Adrenal gland (tissue), 12 donors: Measurements from ENCODE around the gene PLAAT5. TPM values are rescaled to one million over a fixed set of nuclear protein-coding genes. Genes with fewer than 3 reads are reported as not detected.

Experiments
- DNase-seq, 7 donors: peaks; one replicate each; pipeline ENCODE4 v3.0.0-alpha.2; 2019 to 2020
- H3K27ac ChIP-seq, 5 donors: fragments of 200-600 bp; sonication (generic) in 4 of 5; 1 replicate in 3 of 5; 2 replicates in 2 of 5; pipeline versions ENCODE4 v1.5.1 to v1.8.0; 2016 to 2020; ENCODE audit warnings: mild to moderate bottlenecking in 1 of 5
- H3K27me3 ChIP-seq: fragments of 200-600 bp; 2 replicates; pipeline ENCODE4 v1.8.0; 2021
- H3K36me3 ChIP-seq, 2 donors: fragments of 200-600 bp; replicated peaks in 1 of 2; 1 replicate in 1 of 2; 2 replicates in 1 of 2; pipeline versions ENCODE4 v1.5.1 to v1.8.0; 2018 to 2022
- H3K4me1 ChIP-seq, 2 donors: fragments of 200-600 bp; replicated peaks in 1 of 2; 1 replicate in 1 of 2; 2 replicates in 1 of 2; pipeline versions ENCODE4 v1.5.1 to v1.8.0; 2018 to 2021
- H3K4me3 ChIP-seq, 4 donors: fragments of 200-600 bp; sonication (generic) in 3 of 4; one replicate each; pipeline ENCODE4 v1.5.1; 2016 to 2018
- H3K9me3 ChIP-seq, 3 donors: fragments of 200-600 bp; sonication (generic) in 1 of 3; replicated peaks in 1 of 3; 1 replicate in 2 of 3; 2 replicates in 1 of 3; pipeline versions ENCODE4 v1.5.1 to v1.8.0; 2016 to 2021
- CTCF ChIP-seq, 6 experiments: fragments of 450-650 bp in 4 of 6; fragments of 200-600 bp in 2 of 6; sonication (generic) in 1 of 6; IDR thresholded peaks; 1 replicate in 5 of 6; 2 replicates in 1 of 6; pipeline versions ENCODE4 v1.5.1 to v1.8.0; 2016 to 2021; ENCODE audit warnings: antibody characterized with exemption in 6 of 6, mild to moderate bottlenecking in 2 of 6, moderate library complexity in 1 of 6
- POLR2A ChIP-seq, 2 donors: fragments of 450-650 bp; IDR thresholded peaks; one replicate each; pipeline ENCODE4 v1.6.1; 2017; ENCODE audit warnings: antibody characterized with exemption in 2 of 2, mild to moderate bottlenecking in 2 of 2, moderate library complexity in 1 of 2
- WGBS, 4 donors: extraction: QIAGEN DNeasy Blood & Tissue Kit in 2 of 4; methylation state at CpG; one replicate each; pipeline versions ENCODE4 v1.1.5 to v1.1.7; 2013 to 2017; 5-methylcytosine and 5-hydroxymethylcytosine counted together
- intact Hi-C, 2 donors: fragments of 100-400 bp; cut with DNase I; formaldehyde crosslinking; loops; one replicate each; pipeline versions ENCODE4 v1.14.1 to v1.15.0; 2022 to 2023
- polyA plus RNA-seq, 3 donors: library from polyadenylated mRNA; stranded (reverse); fragments of 200-250 nt in 2 of 3; fragments of 350-450 nt in 1 of 3; fragmentation: Illumina TruSeq in 1 of 3; extraction: RNeasy Lipid Tissue Mini Kit (QIAGEN cat#74804) in 1 of 3; gene quantifications; one replicate each; pipeline ENCODE4 v1.2.3, GENCODE V29; 2013 to 2014
- total RNA-seq, 9 donors: library from RNA; depleted of rRNA in 4 of 9; stranded (reverse); fragments of >200 nt in 4 of 9; fragments of 120-200 nt in 1 of 9; fragmentation: NEBNext Ultra II Directional in 1 of 9; extraction: Animal tissue kit (Norgen Biotek cat#: 25700) in 1 of 9; gene quantifications; one replicate each; pipeline versions ENCODE4 v1.1.0 to v1.2.4, GENCODE V29; 2013 to 2023
- donor health status: healthy with polysubstance abuse.
- donor health status: Bipolar disorder and iron deficiency.
- donor health status: DM: yes; HTN: yes; CAD: no.
- donor health status: DM: no; HTN: no; CAD: no.
- donor health status: DM: no; HTN: no; CAD: no.
- donor health status: DM: yes; HTN: yes; CAD: no.

The PLAAT5 gene
- total and polyA plus RNA-seq, 12 donors = 0.64 to 8.1 (median 1.3) TPM; not detected in 2

DNA sequence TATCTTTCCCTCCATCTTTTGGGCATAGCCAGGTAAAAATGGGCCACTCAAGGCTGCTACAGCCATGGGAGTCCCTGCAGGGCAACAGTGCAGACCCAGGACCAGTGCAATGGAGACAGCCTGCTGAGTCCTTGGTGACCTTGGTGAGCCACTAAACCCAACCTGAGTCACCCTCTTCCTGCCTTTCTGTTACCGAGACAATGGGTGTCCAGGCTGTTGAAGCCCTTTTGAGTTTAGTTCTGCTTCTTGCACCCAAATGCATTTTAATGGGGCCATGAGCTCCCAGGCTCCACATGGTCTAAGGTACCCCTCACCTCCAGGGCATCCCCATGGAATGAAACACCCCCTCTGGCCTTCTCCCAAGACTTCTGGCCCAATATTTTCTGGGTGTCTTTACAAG is 44.8 kb upstream of the PLAAT5 start:
- 50 to 100% (median 58%) methylated on average over 1 of the region's 1 CpG for WGBS, 4 donors
- no peak for DNase-seq
- H3K27ac ChIP-seq = peak overlapping the region in 1 of 5 donors; percentile 17
- peaks cover 0 to 30% of the 10 kb centered on the region in 2 donors for H3K4me1 ChIP-seq
- no peaks in the 10 kb centered on the region for H3K27me3 ChIP-seq
- H3K36me3 ChIP-seq = no peaks in the 10 kb centered on the region
- no peaks in the 10 kb centered on the region for H3K9me3 ChIP-seq
- intact Hi-C loops = no loop called here
- TF ChIP-seq POLR2A (IDR thresholded peaks at IDR 0.05) (no peak), CTCF (IDR thresholded peaks at IDR 0.05) (no peak)
- H3K4me3 ChIP-seq = no peak overlapping the region

DNA sequence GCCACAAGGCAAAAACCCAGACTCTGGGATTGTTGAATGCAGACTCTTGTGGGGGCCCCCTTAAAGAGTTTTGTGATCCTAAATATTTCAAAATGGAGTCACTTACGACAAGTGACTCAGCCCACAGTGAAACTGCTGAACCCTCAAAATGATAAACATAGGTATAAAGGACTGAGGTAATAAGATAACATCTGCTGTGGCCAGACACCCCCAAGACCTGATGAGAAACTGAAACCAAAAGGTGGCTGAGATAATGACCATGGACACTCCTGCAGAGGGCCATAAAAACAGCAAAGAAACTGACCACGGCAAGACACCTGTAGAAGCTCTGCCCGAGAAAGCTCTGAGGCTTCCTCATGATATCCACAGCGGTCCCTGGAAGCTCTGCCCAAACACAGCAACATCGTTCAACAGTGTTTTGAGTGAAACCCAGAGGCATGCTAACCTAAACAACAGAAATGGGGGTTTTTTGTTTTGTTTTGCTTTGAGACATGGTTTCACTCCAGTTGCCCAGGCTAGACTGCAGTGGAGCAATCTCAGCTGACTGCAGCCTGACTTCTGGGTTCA is 44.0 kb upstream of the PLAAT5 start:
- H3K4me3 ChIP-seq = no peak overlapping the region
- H3K9me3 ChIP-seq = no peaks in the 10 kb centered on the region
- intact Hi-C loops = no loop called here
- no peaks in the 10 kb centered on the region for H3K36me3 ChIP-seq
- peaks cover 0 to 30% of the 10 kb centered on the region in 2 donors for H3K4me1 ChIP-seq
- WGBS, 4 donors = 93 to 94% (median 94%) methylated on average over 5 of the region's 5 CpGs
- TF ChIP-seq POLR2A (IDR thresholded peaks at IDR 0.05) = no peak
- no peak for TF ChIP-seq CTCF (IDR thresholded peaks at IDR 0.05)
- no peak overlapping the region for H3K27ac ChIP-seq
- DNase-seq = no peak
- no peaks in the 10 kb centered on the region for H3K27me3 ChIP-seq

GRCh38 chr11:63534076-63534475 is 43.1 kb upstream of the PLAAT5 start:
- Histone ChIP-seq H3K27ac (no peak overlapping the region), H3K27me3 (no peaks in the 10 kb centered on the region), H3K4me3 (no peak overlapping the region), H3K36me3 (no peaks in the 10 kb centered on the region), H3K4me1 (peaks cover 0 to 30% of the 10 kb centered on the region in 2 donors), H3K9me3 (no peaks in the 10 kb centered on the region)
- intact Hi-C loops = no loop called here
- DNase-seq = no peak
- 71 to 81% (median 80%) methylated on average over 3 of the region's 3 CpGs for WGBS, 4 donors
- TF ChIP-seq CTCF (IDR thresholded peaks at IDR 0.05) (no peak), POLR2A (IDR thresholded peaks at IDR 0.05) (no peak)

DNA sequence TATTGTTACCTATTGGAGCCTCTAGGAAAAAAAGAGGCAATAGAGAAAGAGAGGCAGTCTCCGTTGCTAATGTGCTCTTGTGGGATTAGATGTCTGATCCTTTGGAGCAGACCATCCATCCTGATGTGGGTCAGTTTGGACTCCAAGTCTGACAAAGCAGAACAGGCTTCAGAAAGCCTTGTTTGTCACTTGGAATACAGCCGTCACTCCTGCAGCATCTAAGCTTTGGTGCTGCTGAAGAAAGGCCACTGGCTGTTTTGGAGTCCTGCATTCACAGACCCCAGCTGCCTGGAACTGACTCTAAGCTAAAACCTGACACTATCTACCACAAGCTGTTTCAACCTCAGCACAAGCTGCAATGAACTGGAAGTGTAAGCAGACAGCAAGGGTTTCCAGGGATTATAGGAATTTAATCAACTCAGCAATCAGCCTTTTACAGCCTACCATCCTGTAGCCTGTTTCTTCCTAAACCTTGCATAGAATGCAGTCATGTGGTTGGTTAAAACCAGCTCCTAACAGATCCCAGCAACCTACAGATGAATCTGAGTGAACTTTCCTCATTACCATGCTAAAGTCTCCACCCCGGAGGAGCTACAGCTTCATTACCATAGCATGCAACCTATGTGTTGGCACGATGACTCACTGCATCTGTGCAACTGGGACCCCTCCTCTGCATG is 42.0 kb upstream of the PLAAT5 start:
- H3K27me3 ChIP-seq = no peaks in the 10 kb centered on the region
- peaks cover 0 to 25% of the 10 kb centered on the region in 2 donors for H3K4me1 ChIP-seq
- 55 to 83% (median 78%) methylated on average over 4 of the region's 4 CpGs for WGBS, 4 donors
- no peak overlapping the region for H3K4me3 ChIP-seq
- intact Hi-C loops = no loop called here
- no peaks in the 10 kb centered on the region for H3K9me3 ChIP-seq
- DNase-seq = no peak
- H3K27ac ChIP-seq = no peak overlapping the region
- no peaks in the 10 kb centered on the region for H3K36me3 ChIP-seq
- TF ChIP-seq POLR2A (IDR thresholded peaks at IDR 0.05) (no peak), CTCF (IDR thresholded peaks at IDR 0.05) (no peak)
